GM18511 (cell line): ENCODE results near the gene TAS2R1.
A peak's percentile ranks its signal among the peaks of the same experiment; 100 is the strongest.

Source experiments
- ATAC-seq: cut with Tn5 transposase; IDR thresholded peaks from one replicate; pipeline ENCODE4 v1.9.1; 2021; ENCODE audit warnings: mild to moderate bottlenecking, moderate library complexity; ENCODE audit not compliant: unreplicated experiment

Gene TAS2R1, protein sequence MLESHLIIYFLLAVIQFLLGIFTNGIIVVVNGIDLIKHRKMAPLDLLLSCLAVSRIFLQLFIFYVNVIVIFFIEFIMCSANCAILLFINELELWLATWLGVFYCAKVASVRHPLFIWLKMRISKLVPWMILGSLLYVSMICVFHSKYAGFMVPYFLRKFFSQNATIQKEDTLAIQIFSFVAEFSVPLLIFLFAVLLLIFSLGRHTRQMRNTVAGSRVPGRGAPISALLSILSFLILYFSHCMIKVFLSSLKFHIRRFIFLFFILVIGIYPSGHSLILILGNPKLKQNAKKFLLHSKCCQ

GRCh38 chr5:9630251-9630650 lies at the start of gene TAS2R1:
Gene TAS2R1 (minus strand): TSS chr5:9630351. CDS start chr5:9630032, 319 bp downstream.
- ATAC-seq = no peak

- no peak for ATAC-seq
Measured at GRCh38 chr5:9670371-9670770, 40.2 kb upstream of the TAS2R1 start.

GRCh38 chr5:9667906-9668305 lies 37.8 kb upstream of the TAS2R1 start:
- ATAC-seq = no peak

- ATAC-seq = no peak
Measured at GRCh38 chr5:9663891-9664290, 33.7 kb upstream of the TAS2R1 start.

GRCh38 chr5:9661316-9662015 lies 31.3 kb upstream of the TAS2R1 start:
- no peak for ATAC-seq

- ATAC-seq = no peak
Measured at GRCh38 chr5:9658706-9659105, 28.6 kb upstream of the TAS2R1 start.

GRCh38 chr5:9657819-9658218 lies 27.7 kb upstream of the TAS2R1 start:
- ATAC-seq = no peak

- ATAC-seq = no peak
Measured at GRCh38 chr5:9655641-9656040, 25.5 kb upstream of the TAS2R1 start.

GRCh38 chr5:9654886-9655285 lies 24.7 kb upstream of the TAS2R1 start:
- no peak for ATAC-seq

GRCh38 chr5:9653811-9654210 lies 23.7 kb upstream of the TAS2R1 start:
- ATAC-seq = peak; percentile 97

DNA sequence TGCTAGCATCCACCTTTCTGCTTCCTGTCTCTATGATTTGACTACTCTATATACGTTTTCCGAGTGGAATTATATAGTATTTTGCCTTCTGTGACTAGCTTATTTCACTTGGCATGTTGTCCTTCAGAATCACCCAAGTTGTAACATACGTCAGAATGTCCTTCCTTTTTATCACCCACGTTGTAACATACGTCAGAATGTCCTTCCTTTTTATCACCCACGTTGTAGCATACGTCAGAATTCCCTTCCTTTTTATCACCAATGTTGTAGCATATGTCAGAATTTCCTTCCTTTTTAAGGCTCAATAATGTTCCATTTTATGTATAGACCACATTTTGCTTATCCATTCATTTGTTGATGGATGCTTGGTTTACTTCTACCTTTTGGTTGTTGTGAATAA lies 22.9 kb upstream of the TAS2R1 start:
- ATAC-seq = no peak

DNA sequence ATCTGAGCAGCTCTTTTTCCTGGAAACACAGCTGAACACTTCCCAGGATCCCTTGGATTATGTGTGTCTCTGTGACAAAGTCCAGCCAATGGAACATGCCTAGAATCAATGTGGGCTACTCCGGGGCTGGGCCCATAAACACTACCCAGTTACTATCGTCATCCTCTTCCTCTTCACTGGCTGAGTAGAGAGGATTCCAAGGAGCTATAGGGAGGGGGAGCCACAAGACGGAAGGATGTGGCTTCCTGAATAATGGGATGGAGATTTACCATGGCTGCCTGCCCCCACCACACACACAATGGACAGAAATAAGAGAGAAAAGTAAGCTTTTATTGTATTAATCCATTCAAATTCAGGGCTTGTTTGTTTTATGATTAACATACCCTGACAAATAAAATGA lies 22.1 kb upstream of the TAS2R1 start:
- ATAC-seq = no peak

DNA sequence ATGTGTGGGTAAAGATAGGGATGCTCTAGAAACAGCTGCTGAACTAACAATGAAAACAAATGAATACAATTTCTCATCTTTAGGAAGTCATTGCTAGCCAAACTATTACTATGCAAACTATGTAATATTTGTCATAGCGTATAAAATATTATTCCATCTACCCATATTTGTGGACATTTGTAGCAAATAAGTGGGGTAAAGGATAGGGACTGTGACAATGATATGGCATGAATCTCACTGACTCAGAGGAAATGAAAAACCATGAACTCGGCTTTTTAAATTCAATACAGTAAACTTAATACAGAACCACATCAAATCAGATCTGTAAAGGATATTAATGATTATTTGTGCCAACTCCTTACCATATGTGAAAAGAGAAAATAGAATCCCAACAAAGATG lies 16.7 kb upstream of the TAS2R1 start:
- ATAC-seq = no peak

- ATAC-seq = no peak
Measured at GRCh38 chr5:9644630-9645029, 14.5 kb upstream of the TAS2R1 start.

GRCh38 chr5:9642621-9643020 lies 12.5 kb upstream of the TAS2R1 start:
- no peak for ATAC-seq

DNA sequence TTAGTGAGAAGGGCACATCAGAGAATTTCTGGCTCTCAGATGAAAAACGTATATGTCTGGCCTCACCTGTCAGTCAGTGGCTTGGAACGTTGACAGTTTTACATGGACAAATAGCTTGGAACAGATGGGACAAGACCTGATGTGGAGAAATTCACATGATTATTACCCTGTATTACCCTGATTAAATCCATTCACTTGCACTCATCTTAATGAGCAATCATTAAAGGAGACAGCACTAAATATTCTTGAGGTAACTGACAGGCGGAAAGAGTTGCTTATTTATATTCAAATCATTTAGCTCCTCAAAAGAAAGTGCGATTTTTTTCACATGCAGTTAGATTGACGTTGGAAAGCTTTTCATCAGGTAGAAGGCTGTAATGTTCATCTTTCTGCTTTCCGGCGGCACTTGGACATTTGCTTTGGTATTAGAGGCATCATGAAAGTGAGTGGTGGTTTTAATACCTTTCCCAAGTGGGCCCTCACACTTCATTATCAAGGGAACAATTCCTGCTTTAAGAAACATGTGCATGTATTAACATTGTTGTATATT lies 11.7 kb upstream of the TAS2R1 start:
- ATAC-seq = no peak

DNA sequence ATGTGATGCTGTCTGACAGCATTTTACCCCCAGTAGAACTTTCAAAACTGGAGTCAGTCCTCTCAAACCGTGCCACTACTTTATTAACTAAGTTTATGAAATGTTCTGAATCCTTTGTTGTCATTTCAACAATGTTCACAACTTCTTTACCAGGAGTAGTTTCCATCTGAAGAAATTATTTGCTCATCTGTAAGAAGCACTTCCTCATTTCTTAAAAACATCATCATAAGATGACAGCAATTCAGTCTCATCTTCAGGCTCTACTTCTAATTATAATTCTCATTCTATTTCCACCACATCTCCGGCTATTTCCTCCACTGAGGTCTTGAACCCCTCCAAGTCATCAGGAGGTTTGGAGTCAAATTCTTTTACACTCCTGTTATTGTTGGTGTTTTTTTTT lies 2.3 kb upstream of the TAS2R1 start:
- ATAC-seq = no peak

DNA sequence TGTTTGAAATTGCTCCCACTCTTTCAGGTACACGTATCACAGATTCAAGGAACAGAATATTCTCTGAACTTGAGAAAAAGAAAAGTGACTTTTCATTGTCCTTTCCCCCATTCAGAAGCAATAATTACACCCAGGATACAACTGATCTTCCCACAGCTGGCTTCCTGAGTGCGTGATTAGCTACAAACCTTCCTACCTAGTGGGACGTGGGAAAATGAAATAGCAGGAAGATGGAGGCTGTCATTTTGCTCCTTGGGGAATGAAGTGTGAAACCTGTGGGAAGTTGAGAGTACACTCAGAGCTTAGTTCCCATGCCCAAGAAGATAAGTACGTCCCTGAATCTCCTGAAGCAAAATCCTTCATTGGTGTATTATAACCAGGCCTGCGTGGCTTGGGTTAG lies 2.6 kb downstream of the TAS2R1 start:
- ATAC-seq = no peak

GRCh38 chr5:9626955-9627354 lies 3.2 kb downstream of the TAS2R1 start:
- no peak for ATAC-seq

DNA sequence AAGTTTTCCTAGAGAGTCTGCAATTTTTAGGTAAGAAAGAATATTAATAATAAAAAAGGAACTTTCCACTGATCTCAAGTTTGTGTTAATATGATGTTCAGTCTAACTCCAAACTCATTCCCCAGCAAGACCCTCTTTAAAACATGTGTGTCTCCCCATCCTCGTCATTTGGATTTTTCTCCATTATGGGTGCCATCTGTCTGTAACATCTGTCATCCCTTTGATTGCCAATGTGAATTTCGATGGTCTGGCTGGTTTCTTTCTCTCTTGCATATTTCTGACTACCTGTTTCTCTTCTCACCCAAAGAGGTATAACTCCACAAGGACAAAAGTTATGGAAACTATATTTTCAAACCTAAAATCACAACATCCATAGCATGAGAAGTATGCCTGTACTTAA lies 4.4 kb downstream of the TAS2R1 start:
- ATAC-seq = no peak

DNA sequence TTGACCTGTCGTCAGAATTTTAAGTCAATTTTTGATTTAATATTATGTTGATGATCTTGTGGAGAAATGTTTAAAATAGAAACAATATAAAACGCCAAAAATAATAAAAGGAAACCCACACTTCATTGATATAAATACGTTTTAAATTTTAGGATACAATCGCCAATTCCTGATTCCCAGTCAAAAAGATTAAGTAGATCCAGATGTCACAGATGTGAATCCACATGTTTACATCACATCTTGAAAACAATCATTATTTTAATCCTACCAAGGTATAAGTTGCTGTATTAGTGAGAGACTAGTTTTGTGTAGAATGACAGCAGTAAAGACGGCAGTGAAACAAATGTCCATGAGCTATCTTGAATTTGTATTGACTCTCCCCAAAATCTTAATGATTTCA lies 4.9 kb downstream of the TAS2R1 start:
- ATAC-seq = no peak

GRCh38 chr5:9624196-9624947 lies 5.8 kb downstream of the TAS2R1 start:
- no peak for ATAC-seq
